NCI-H2171 (cell line): Measurements from ENCODE around the gene ZFYVE19.

Source experiments
- DNase-seq: peaks from one replicate; lab custom pipeline; 2025; lab: John Stamatoyannopoulos, UW

Gene ZFYVE19

GRCh38 chr15:40775740-40776536, 31.0 kb upstream of the ZFYVE19 start:
- no peak for DNase-seq

DNA sequence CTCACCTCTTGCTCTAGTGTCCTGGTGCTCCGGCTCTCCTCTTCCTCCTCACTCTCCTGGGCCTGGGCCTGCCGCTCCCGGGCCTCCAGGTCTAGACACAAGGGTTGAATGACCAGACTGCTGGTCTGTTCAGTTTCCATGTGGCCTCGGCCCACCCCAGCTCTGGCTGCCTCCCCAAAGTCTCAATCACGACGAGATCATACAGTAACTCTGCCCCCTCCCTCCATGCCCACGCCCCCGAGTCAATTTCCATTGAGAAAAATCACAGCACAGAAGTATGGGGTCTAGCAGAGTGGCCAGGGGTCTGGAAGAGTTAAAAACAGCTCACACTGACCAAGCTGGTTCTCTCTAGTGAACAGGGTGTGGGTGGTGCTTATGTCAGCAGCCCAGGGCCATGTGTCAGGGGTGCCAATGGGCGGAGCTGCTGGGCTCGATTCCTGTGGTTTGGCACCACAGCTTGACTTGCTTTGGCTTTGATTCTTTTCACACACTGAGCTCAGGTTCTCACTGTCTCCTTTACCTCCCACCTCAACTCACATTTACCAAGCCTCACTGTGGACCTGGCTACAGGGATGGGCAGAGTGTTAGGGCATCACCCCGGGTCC, 30.2 kb upstream of the ZFYVE19 start:
- no peak for DNase-seq

DNA sequence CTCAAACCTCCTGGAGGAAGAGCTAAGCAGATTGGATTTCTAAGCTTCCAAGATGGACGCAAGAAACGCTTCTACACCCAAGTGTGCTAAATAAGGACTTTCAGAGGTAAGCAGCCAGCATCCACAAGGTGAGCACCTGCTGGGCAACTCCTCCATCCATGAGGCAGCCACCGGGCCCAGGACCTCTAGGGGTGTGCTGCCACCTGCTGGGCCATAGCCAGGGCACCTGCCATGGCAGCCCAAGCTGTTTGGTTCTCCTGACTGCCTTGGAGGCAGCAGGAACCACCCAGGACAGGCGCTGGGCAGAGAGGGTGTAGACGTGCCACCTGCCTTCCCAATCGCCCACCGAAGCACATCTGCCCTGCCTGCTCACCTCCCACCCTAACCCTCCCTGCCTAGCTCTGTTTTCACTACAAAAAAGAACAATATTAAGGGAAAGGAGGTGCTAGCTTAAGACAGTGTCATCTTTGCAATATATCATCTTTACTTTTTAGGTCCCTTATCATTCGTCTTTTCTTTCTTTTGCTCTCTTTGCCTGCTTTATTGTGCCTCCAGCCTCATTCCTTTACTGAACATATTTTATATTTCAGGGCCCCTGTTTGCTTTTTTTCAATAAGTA, 24.2 kb upstream of the ZFYVE19 start:
- DNase-seq = peak; percentile 80

GRCh38 chr15:40785164-40785563, 21.7 kb upstream of the ZFYVE19 start:
- DNase-seq = no peak

DNA sequence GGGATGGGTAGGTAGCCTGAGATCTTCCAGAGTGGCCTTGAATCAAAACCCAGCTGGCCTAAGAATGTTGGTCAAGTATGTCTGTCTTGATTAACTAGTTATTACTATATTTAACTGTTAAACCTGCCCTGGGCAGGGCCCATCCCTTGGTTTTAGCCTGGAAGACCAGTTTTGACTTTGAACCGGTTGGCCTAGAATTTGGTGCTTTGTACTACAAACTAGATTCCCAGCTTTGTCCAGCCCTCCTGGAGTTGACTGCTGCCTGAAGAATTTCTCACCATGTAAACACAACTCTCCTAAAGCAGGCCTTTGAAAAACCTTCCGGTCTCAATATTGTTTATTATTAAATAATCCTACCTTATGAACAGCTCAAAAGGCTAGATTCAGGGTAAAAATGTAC, 21.1 kb upstream of the ZFYVE19 start:
- DNase-seq = no peak

GRCh38 chr15:40787344-40787841, 19.5 kb upstream of the ZFYVE19 start:
- DNase-seq = no peak

DNA sequence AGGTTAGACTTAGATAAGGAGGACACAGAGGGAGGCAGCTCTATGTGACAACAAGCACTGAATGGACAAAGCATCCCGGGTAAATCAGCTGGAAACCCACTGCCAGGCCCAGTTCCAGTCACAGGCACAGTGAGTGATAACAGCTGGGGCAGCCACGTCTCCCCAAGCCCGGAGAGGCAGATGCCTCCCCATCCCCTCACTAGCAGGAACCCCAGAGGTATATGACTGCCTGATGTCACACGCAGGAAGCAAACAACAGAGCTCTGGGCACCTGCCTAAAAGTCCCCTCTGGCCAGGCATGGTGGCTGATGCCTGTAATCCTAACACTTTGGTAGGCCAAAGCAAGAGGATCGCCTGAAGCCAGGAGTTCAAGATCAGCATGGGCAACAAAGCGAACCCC, 18.9 kb upstream of the ZFYVE19 start:
- no peak for DNase-seq

GRCh38 chr15:40789119-40789518, 17.8 kb upstream of the ZFYVE19 start:
- DNase-seq = no peak

- no peak for DNase-seq
Observed at GRCh38 chr15:40789999-40790398, 16.9 kb upstream of the ZFYVE19 start.

- DNase-seq = no peak
Observed at GRCh38 chr15:40790718-40791117, 16.2 kb upstream of the ZFYVE19 start.

GRCh38 chr15:40792394-40792793, 14.5 kb upstream of the ZFYVE19 start:
- no peak for DNase-seq

- DNase-seq = no peak
Observed at GRCh38 chr15:40793216-40793989, 13.5 kb upstream of the ZFYVE19 start.

DNA sequence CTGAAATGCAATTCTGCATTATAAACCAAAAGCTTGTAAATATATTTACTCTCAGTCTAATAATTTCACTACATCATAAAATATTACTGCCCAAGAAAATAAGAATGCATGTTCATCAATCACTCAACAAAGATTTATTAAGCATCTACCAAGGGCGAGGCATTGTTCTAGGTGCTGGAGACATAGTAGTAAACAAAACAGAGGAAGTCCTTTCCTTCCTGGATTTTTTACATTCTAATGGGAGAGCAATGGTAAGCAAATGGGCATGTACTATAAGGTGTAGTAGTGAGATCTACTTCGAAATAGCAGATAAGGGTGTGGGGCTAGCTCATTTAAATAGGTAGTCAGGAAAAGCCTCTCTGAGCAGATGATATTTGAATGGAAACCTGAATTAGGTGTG, 10.8 kb upstream of the ZFYVE19 start:
- DNase-seq = no peak

- no peak for DNase-seq
Observed at GRCh38 chr15:40796512-40796911, 10.4 kb upstream of the ZFYVE19 start.

DNA sequence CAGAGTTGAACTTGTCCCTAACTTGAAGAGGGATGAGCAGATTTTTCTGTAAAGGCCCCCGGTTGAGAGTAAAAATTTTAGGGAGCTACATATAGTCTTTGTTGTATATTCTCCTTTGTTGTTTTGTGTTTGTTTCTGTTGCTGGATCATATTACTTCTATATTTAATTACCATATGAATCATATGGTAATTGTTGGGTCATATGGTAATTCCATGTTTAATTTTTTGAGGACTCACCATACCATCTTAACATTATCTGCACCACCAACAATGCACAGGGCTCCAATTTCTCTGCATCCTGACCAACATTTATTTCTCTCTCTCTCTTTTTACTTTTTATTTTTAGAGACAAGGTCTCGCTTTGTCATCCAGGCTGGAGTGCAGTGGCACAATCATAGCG, 7.4 kb upstream of the ZFYVE19 start:
- DNase-seq = no peak

GRCh38 chr15:40803076-40803475, 3.8 kb upstream of the ZFYVE19 start:
- DNase-seq = no peak

DNA sequence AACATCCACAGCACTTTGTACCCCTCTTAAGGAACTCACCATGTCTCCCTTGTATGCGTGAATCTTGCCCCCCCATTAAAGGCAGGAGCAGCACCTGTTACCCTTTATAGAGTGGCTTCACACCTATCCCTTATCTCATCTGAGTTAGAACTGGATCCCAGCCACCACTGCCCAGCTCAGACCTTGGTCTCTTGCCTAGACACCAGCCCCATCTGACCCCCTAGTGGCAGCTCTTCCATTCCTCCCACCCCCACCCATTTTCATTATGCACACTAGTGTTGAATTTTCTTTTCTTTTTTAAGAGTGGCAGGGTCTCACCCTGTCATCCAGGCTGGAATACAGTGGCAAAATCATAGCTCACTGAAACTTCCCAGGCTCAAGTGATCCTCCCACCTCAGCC, 3.2 kb upstream of the ZFYVE19 start:
- DNase-seq = no peak

DNA sequence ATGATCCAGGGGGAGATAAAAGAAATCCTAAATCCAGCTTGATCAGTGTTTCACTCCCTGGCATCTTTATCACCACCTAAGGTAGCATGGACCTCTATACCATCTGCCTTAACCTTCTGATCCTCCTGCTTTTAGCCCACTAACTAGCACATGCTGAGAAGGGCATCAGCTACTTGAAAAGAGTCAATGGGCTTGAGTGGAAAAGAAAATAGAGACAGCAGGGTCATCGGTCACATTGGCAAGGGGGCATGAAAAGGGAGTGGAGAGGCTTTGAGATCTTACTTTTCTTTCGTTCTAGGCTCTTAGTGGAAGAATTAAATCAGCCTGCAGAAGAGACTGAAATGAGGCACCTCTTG, 239 bp upstream of the ZFYVE19 start:
- DNase-seq = no peak

- DNase-seq = no peak
Observed at GRCh38 chr15:40807888-40808461, 1.1 kb downstream of the ZFYVE19 start.

- DNase-seq = no peak
Observed at GRCh38 chr15:40808861-40809450, 2.1 kb downstream of the ZFYVE19 start.

GRCh38 chr15:40812721-40813425, 6.0 kb downstream of the ZFYVE19 start:
- no peak for DNase-seq
